GM18508 (cell line): ENCODE measurements around the gene TAOK2.

Experiments
- ATAC-seq: cut with Tn5 transposase; IDR thresholded peaks from one replicate; pipeline ENCODE4 v1.9.1; 2021; ENCODE audit warnings: moderate number of reproducible peaks; ENCODE audit not compliant: insufficient read depth, unreplicated experiment

The TAOK2 gene

GRCh38 chr16:30041841-30042240 is 68.2 kb downstream of the TAOK2 start:
- no peak for ATAC-seq
